GM12892 (cell line): ENCODE measurements around the gene INTS6.

Source experiments
- POLR2A ChIP-seq: IDR thresholded peaks from 2 replicates; pipeline ENCODE4 v1.6.1; 2011; ENCODE audit warnings: low read depth, low read length, control low read depth
- POLR2AphosphoS5 ChIP-seq: IDR thresholded peaks from 2 replicates; pipeline ENCODE4 v1.6.1; 2011; ENCODE audit warnings: low read depth, low read length, control low read depth

GRCh38 chr13:51502153-51502651 is 49.4 kb upstream of the INTS6 start:
- TF ChIP-seq POLR2A (no peak), POLR2AphosphoS5 (no peak)
